Muscle of leg (tissue), 11 donors: Measurements from ENCODE around the gene PLCB2. TPM values are rescaled to one million over a fixed set of nuclear protein-coding genes. Genes with fewer than 3 reads are reported as not detected.
A peak's percentile ranks its signal among the peaks of the same experiment; 100 is the strongest.

Experiments
- DNase-seq: peaks from one replicate; pipeline ENCODE4 v3.0.0; 2013
- H3K27ac ChIP-seq: one replicate; pipeline ENCODE4 v1.5.1; 2013; ENCODE audit warnings: mild to moderate bottlenecking, low read length, control low read depth
- H3K27me3 ChIP-seq: one replicate; pipeline ENCODE4 v1.6.1; 2013; ENCODE audit warnings: low read length; ENCODE audit not compliant: control insufficient read depth, insufficient read depth
- H3K36me3 ChIP-seq: one replicate; pipeline ENCODE4 v1.6.1; 2013; ENCODE audit warnings: low read length; ENCODE audit not compliant: control insufficient read depth, insufficient read depth
- H3K4me1 ChIP-seq: one replicate; pipeline ENCODE4 v1.6.1; 2013; ENCODE audit warnings: low read length; ENCODE audit not compliant: control insufficient read depth, insufficient read depth
- H3K4me3 ChIP-seq: one replicate; pipeline ENCODE4 v1.5.1; 2013; ENCODE audit warnings: low read length, control low read depth
- H3K9me3 ChIP-seq: replicated peaks from 2 replicates; pipeline ENCODE4 v1.6.1; 2013; ENCODE audit warnings: low read depth, low read length; ENCODE audit not compliant: control insufficient read depth
- WGBS: methylation state at CpG from one replicate; pipeline ENCODE4 v1.1.5; 2013; ENCODE audit warnings: missing lambda C conversion rate; ENCODE audit not compliant: insufficient coverage; 5-methylcytosine and 5-hydroxymethylcytosine counted together
- polyA plus RNA-seq, 8 donors: library from polyadenylated mRNA; unstranded; fragments of 120-200 nt; gene quantifications; one replicate each; pipeline versions ENCODE4 v1.2.1 to v1.2.3, GENCODE V29; 2013; ENCODE audit warnings: inconsistent platforms in 1 of 8, low replicate concordance in 1 of 8; ENCODE audit not compliant: insufficient read length in 8 of 8, insufficient read depth in 1 of 8
- total RNA-seq: library from RNA; stranded (reverse); fragments of 120-200 nt; gene quantifications from one replicate; pipeline ENCODE4 v1.2.4, GENCODE V29; 2013

The PLCB2 gene
- total and polyA plus RNA-seq, 9 donors: 4.8 to 11.5 (median 8.7) TPM

DNA sequence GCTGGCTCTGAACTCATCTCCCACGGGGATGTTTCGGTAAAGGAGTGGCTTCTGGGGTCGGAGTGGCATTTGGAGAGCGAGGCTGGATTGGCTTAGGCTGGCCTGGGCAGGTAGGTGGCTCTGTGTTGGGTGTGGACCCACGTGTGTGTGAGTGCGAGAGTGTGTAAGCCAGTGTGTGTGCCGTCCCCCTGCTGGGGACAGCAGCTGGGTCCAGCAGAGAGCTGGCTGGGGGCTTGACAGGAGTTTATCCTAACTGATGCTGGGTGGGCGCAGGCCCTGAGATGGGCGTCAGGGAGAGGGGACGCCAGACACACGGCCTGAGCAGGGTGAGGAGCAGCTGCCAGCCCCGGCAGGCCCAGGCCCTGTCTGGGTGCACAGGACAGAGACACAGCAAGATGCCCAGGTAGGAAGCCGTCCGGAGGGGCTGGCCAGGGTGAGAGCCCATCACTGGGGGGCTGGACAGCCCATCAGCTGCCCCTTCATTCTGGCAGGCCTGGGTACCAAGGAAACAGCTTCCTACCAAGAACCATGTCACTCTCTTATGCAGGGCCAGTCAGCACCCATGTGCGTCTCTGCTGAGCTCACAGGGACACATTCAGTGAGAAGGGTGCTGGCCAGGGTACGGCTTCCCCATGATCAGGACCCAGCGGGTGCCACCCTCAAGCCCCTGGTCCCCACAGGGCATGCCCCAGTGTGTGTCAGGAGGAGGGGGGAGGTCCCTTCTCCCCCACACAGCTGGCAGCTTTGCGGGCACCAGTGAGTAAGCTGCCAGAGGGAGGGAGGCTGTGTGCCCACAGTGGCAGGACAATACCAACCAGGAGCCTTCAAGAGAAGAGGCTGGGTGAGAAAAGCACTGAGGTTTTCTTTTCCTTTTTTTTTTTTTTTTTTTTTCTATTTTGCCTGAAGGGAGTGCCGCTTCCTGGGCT lies 67.8 kb downstream of the PLCB2 start:
- peaks cover 12% of the 10 kb centered on the region for H3K4me1 ChIP-seq
- H3K4me3 ChIP-seq: no peak overlapping the region
- H3K9me3 ChIP-seq: no peaks in the 10 kb centered on the region
- no peak overlapping the region for H3K27ac ChIP-seq
- 64% methylated on average over 14 of the region's 19 CpGs for WGBS
- H3K27me3 ChIP-seq: peaks cover 24% of the 10 kb centered on the region
- no peak for DNase-seq
- H3K36me3 ChIP-seq: no peaks in the 10 kb centered on the region

DNA sequence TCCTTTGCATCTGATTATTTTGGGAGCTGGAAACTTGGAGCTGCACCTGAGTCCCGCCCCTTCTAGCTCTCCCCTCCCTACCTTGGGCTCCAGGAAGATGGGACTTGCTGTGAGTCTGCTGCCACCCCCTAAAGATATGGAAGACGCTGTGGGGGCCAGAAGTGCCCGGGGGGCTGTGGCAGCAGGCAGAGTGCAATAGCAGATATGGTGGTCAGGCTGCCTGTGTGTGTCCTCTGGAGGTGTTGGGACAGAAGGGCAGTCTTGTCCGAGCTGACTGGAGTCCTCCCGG lies 68.4 kb downstream of the PLCB2 start:
- no peaks in the 10 kb centered on the region for H3K9me3 ChIP-seq
- DNase-seq: no peak
- no peaks in the 10 kb centered on the region for H3K36me3 ChIP-seq
- peaks cover 12% of the 10 kb centered on the region for H3K4me1 ChIP-seq
- WGBS: 25% methylated on average over 4 of the region's 5 CpGs
- H3K27me3 ChIP-seq: peaks cover 24% of the 10 kb centered on the region
- peak overlapping the region; percentile 24 for H3K4me3 ChIP-seq
- H3K27ac ChIP-seq: no peak overlapping the region

DNA sequence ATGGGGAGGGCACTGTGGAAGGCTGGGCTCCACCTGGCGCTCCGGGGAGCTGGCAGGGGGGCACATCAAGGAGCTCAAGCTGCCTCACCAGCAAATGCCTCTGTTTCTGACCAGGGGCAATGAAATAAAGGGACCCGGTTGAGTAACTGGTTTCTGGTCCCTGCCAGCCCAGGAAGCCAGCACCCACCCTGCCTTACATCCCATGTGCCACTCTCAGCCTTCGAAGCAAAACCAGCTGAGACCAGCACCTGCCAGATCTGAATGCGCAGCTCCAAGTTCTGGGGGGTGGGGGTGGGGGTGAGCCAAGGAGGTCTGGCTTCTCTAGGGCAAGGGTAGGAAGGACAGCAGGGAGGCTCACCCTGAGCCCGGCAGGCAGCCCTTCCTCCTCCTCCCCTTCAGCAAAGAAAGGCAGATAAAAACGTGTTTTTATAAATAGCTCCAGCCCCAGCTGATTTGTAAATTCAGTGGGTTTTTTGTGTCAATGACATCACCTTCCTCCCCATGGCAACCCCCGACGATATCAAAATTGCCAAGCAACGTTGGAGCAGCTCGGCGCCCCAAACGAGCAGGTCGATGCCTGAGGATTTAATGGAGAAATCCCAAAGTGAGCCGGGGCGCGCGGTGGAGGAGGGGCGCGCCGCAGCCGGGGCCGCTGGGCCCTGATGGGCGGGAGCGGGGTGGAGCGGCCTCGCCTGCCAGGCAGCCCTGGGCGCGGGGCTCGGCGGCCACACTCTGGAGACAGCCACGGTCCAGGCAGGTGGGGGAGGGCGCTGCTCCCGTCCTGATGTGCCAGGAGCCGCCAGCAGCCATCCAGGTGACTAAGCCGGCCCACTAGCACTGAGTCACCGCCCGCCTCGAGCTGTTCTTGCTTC lies 69.0 kb downstream of the PLCB2 start, which contains the start of gene PAK6:
Gene PAK6 (plus strand): TSS at position 532 of the 872 bp plus-strand sequence. CDS start 25,723 bp downstream, outside the sequence.
- Histone ChIP-seq H3K36me3 (no peaks in the 10 kb centered on the region), H3K27me3 (peaks cover 24% of the 10 kb centered on the region), H3K27ac (no peak within 1 kb of the TSS), H3K4me1 (peaks cover 12% of the 10 kb centered on the region), H3K9me3 (no peaks in the 10 kb centered on the region), H3K4me3 (peak within 1 kb of the TSS; percentile 24)
- DNase-seq: peak; percentile 52
- 2% methylated on average over 34 of the region's 39 CpGs for WGBS

Other genes starting within 250 kb of the PLCB2 start
- gene BMF, start 199.1 kb downstream of the PLCB2 start, total RNA-seq: 10.1 TPM
- gene BMF, start 199.1 kb downstream of the PLCB2 start, polyA plus RNA-seq: 10 to 100 TPM in 5 of 8 donors, 1 to 10 TPM in 3; 7.5 to 15.3 (median 12.9) TPM
- 11.8 TPM for gene BUB1B, start 146.9 kb downstream of the PLCB2 start, total RNA-seq
- gene BUB1B, start 146.9 kb downstream of the PLCB2 start, polyA plus RNA-seq: 10 to 100 TPM; 10.8 to 20.7 (median 14.7) TPM
- gene PAK6, start 68.9 kb downstream of the PLCB2 start, total RNA-seq: 0.44 TPM
- 1 to 10 TPM in 2 of 8 donors, under 1 TPM in 6; 0.29 to 1.6 (median 0.55) TPM for gene PAK6, start 68.9 kb downstream of the PLCB2 start, polyA plus RNA-seq
- 0.22 TPM for gene ANKRD63, start 24.9 kb downstream of the PLCB2 start, total RNA-seq
- under 1 TPM in 5 of 8 donors, not detected in 3; 0.11 to 0.22 (median 0.15) TPM for gene ANKRD63, start 24.9 kb downstream of the PLCB2 start, polyA plus RNA-seq
- 12.4 TPM for gene INAFM2, start 15.8 kb upstream of the PLCB2 start, total RNA-seq
- gene INAFM2, start 15.8 kb upstream of the PLCB2 start, polyA plus RNA-seq: 10 to 100 TPM; 10.7 to 16.7 (median 13.5) TPM
- 5.3 TPM for gene CCDC9B, start 33.0 kb upstream of the PLCB2 start, total RNA-seq
- gene CCDC9B, start 33.0 kb upstream of the PLCB2 start, polyA plus RNA-seq: 10 to 100 TPM; 10.2 to 16.8 (median 12.5) TPM
- gene PHGR1, start 43.1 kb upstream of the PLCB2 start, total RNA-seq: not detected
- gene PHGR1, start 43.1 kb upstream of the PLCB2 start, polyA plus RNA-seq: 10 to 100 TPM in 1 of 8 donors, 1 to 10 TPM in 1, under 1 TPM in 1, not detected in 5; 0.41 to 33.7 (median 4.7) TPM
- 0.75 TPM for gene DISP2, start 50.3 kb upstream of the PLCB2 start, total RNA-seq
- gene DISP2, start 50.3 kb upstream of the PLCB2 start, polyA plus RNA-seq: 1 to 10 TPM in 5 of 8 donors, under 1 TPM in 3; 0.20 to 4.3 (median 1.4) TPM
- 22.2 TPM for gene KNSTRN, start 74.8 kb upstream of the PLCB2 start, total RNA-seq
- gene KNSTRN, start 74.8 kb upstream of the PLCB2 start, polyA plus RNA-seq: 10 to 100 TPM; 17.8 to 24.8 (median 21.8) TPM
- gene IVD, start 97.9 kb upstream of the PLCB2 start, total RNA-seq: 30.5 TPM
- gene IVD, start 97.9 kb upstream of the PLCB2 start, polyA plus RNA-seq: 10 to 100 TPM; 42.6 to 60.3 (median 49.3) TPM
- gene BAHD1, start 133.0 kb upstream of the PLCB2 start, total RNA-seq: 12.1 TPM
- 10 to 100 TPM; 13.3 to 22.6 (median 19.0) TPM for gene BAHD1, start 133.0 kb upstream of the PLCB2 start, polyA plus RNA-seq
- gene CHST14, start 163.0 kb upstream of the PLCB2 start, total RNA-seq: 16.0 TPM
- 10 to 100 TPM; 32.1 to 48.4 (median 43.0) TPM for gene CHST14, start 163.0 kb upstream of the PLCB2 start, polyA plus RNA-seq